ENCODE data around the gene TPM2.

TPM2 gene

GRCh38 chr9:35664531-35665470 lies 24.9 kb downstream of the TPM2 start, which contains the start of gene ARHGEF39:
TSS of gene ARHGEF39 (minus strand) at chr9:35665195. CDS start at chr9:35665169, 26 bp downstream.
- no peaks in the 10 kb centered on the region for H3K79me2 ChIP-seq
- H3K9me3 ChIP-seq (ENCODE audit: control insufficient read depth, low read length), result no peaks in the 10 kb centered on the region
- no peak within 1 kb of the TSS for H3K9ac ChIP-seq
- peak within 1 kb of the TSS; percentile 56 for H3K4me3 ChIP-seq (ENCODE audit: low read depth, low read length)
- no peak within 1 kb of the TSS for H3K27ac ChIP-seq
- no peaks in the 10 kb centered on the region for H3K27me3 ChIP-seq (ENCODE audit: control insufficient read depth, insufficient read depth, low read length)
- H3K36me3 ChIP-seq (ENCODE audit: control insufficient read depth, insufficient read depth, low read length), result no peaks in the 10 kb centered on the region
- H3K4me2 ChIP-seq (ENCODE audit: low read length), result peak within 1 kb of the TSS; percentile 94
- peak; percentile 7 for TF ChIP-seq CTCF (IDR thresholded peaks at IDR 0.05)
- peak within 1 kb of the TSS; percentile 83 for H2AFZ ChIP-seq
- no peaks in the 10 kb centered on the region for H3K4me1 ChIP-seq

GRCh38 chr9:35662437-35662836 lies 27.3 kb downstream of the TPM2 start:
- H3K27me3 ChIP-seq (ENCODE audit: control insufficient read depth, insufficient read depth, low read length), result no peaks in the 10 kb centered on the region
- H2AFZ ChIP-seq, result no peak overlapping the region
- no peaks in the 10 kb centered on the region for H3K36me3 ChIP-seq (ENCODE audit: control insufficient read depth, insufficient read depth, low read length)
- TF ChIP-seq CTCF (IDR thresholded peaks at IDR 0.05), result no peak
- no peak overlapping the region for H3K4me2 ChIP-seq (ENCODE audit: low read length)
- no peak overlapping the region for H3K9ac ChIP-seq
- no peak overlapping the region for H3K4me3 ChIP-seq (ENCODE audit: low read depth, low read length)
- no peaks in the 10 kb centered on the region for H3K4me1 ChIP-seq
- no peaks in the 10 kb centered on the region for H3K79me2 ChIP-seq
- H3K27ac ChIP-seq, result no peak overlapping the region
- no peaks in the 10 kb centered on the region for H3K9me3 ChIP-seq (ENCODE audit: control insufficient read depth, low read length)

- H3K4me2 ChIP-seq (ENCODE audit: low read length), result no peak overlapping the region
- H3K27ac ChIP-seq, result no peak overlapping the region
- H3K36me3 ChIP-seq (ENCODE audit: control insufficient read depth, insufficient read depth, low read length), result no peaks in the 10 kb centered on the region
- no peaks in the 10 kb centered on the region for H3K9me3 ChIP-seq (ENCODE audit: control insufficient read depth, low read length)
- H2AFZ ChIP-seq, result no peak overlapping the region
- H3K27me3 ChIP-seq (ENCODE audit: control insufficient read depth, insufficient read depth, low read length), result no peaks in the 10 kb centered on the region
- H3K9ac ChIP-seq, result no peak overlapping the region
- no peak overlapping the region for H3K4me3 ChIP-seq (ENCODE audit: low read depth, low read length)
- H3K79me2 ChIP-seq, result no peaks in the 10 kb centered on the region
- TF ChIP-seq CTCF (IDR thresholded peaks at IDR 0.05), result no peak
- H3K4me1 ChIP-seq, result no peaks in the 10 kb centered on the region
These were observed 27.9 kb downstream of the TPM2 start for GRCh38 chr9:35661756-35662350.

GRCh38 chr9:35660966-35661415 lies 28.7 kb downstream of the TPM2 start:
- no peak overlapping the region for H3K9ac ChIP-seq

More at GRCh38 chr9:35660966-35661415, 28.7 kb downstream of the TPM2 start:
- Histone ChIP-seq H3K4me3 (ENCODE audit: low read depth, low read length) (no peak overlapping the region), H3K79me2 (no peaks in the 10 kb centered on the region), H3K27me3 (ENCODE audit: control insufficient read depth, insufficient read depth, low read length) (no peaks in the 10 kb centered on the region), H3K27ac (peak overlapping the region; percentile 56), H3K36me3 (ENCODE audit: control insufficient read depth, insufficient read depth, low read length) (no peaks in the 10 kb centered on the region), H3K9me3 (ENCODE audit: control insufficient read depth, low read length) (no peaks in the 10 kb centered on the region), H3K4me1 (no peaks in the 10 kb centered on the region), H2AFZ (no peak overlapping the region), H3K4me2 (ENCODE audit: low read length) (no peak overlapping the region)
- peak; percentile 39 for TF ChIP-seq CTCF (IDR thresholded peaks at IDR 0.05)
